Measurements from ENCODE around the gene SRRM3. TPM values are rescaled to one million over a fixed set of nuclear protein-coding genes. Genes with fewer than 3 reads are reported as not detected.
"Not testable (repeated sequence)": the region's sequence is repeated elsewhere in the genome, so short reads cannot be mapped to it uniquely, and the experiment has no call there.

Gene SRRM3
- total RNA-seq, 1 donor from 2014 or later = not detected

- H3K4me1 Mint-ChIP-seq; ATAC-seq (ENCODE audit: low read depth); CTCF ChIA-PET; DNase-seq; H3K27me3 Mint-ChIP-seq; POLR2A ChIA-PET; H3K4me3 Mint-ChIP-seq; H3K27ac Mint-ChIP-seq; H3K9me3 Mint-ChIP-seq; H3K36me3 Mint-ChIP-seq (ENCODE audit: low read depth): not testable (repeated sequence)
- intact Hi-C loops (cut with micrococcal nuclease) = loop anchor here (10.0 kb wide), 1 partner anchor 1171 kb away; no protein-coding TSS in a partner anchor
Observed at GRCh38 chr7:76163812-76164211, 37.9 kb upstream of the SRRM3 start.

GRCh38 chr7:76165106-76165972 is 36.4 kb upstream of the SRRM3 start:
- POLR2A ChIA-PET = interaction anchor here (1.2 kb wide), 1 partner anchor 193 kb away, joined by 3 read pairs; the partner anchor contains the start of gene YWHAG
- Mint-ChIP-seq H3K4me1 (peaks cover 5% of the 10 kb centered on the region), H3K4me3 (no peak overlapping the region), H3K27ac (no peak overlapping the region), H3K27me3 (peaks cover 2% of the 10 kb centered on the region), H3K9me3 (no peaks in the 10 kb centered on the region), H3K36me3 (ENCODE audit: low read depth) (no peaks in the 10 kb centered on the region)
- DNase-seq (no peak), ATAC-seq (ENCODE audit: low read depth) (no peak)
- TF ChIP-seq CTCF (IDR thresholded peaks at IDR 0.05) = no peak
- intact Hi-C loops (cut with micrococcal nuclease) = loop anchor here (5.0 to 10.0 kb wide), 2 partner anchors 118 to 1169 kb away; partner anchors contain the start of genes MDH2 and STYXL1
- CTCF ChIA-PET = no interaction called here

- no peaks in the 10 kb centered on the region for H3K9me3 Mint-ChIP-seq
- peaks cover 5% of the 10 kb centered on the region for H3K4me1 Mint-ChIP-seq
- H3K36me3 Mint-ChIP-seq (ENCODE audit: low read depth) = no peaks in the 10 kb centered on the region
- H3K27me3 Mint-ChIP-seq = peaks cover 2% of the 10 kb centered on the region
- DNase-seq = no peak
- ChIA-PET POLR2A (interaction anchor here (1.2 to 1.3 kb wide), 2 partner anchors 193 to 250 kb away, joined by 3 to 5 read pairs; partner anchors contain the start of gene YWHAG), CTCF (interaction anchor here (1.4 kb wide), 1 partner anchor 13 kb away, joined by 4 read pairs; no protein-coding TSS in a partner anchor)
- intact Hi-C loops (cut with micrococcal nuclease) = loop anchor here (5.0 to 10.0 kb wide), 2 partner anchors 119 to 1169 kb away; partner anchors contain the start of genes MDH2 and STYXL1
- peak overlapping the region; percentile 73 for H3K27ac Mint-ChIP-seq
- H3K4me3 Mint-ChIP-seq = peak overlapping the region; percentile 86
- no peak for TF ChIP-seq CTCF (IDR thresholded peaks at IDR 0.05)
- no peak for ATAC-seq (ENCODE audit: low read depth)
Observed at GRCh38 chr7:76165973-76166403, 35.7 kb upstream of the SRRM3 start.

- Mint-ChIP-seq H3K4me1 (peaks cover 5% of the 10 kb centered on the region), H3K27me3 (peaks cover 2% of the 10 kb centered on the region), H3K27ac (peak overlapping the region; percentile 73), H3K9me3 (no peaks in the 10 kb centered on the region), H3K36me3 (ENCODE audit: low read depth) (no peaks in the 10 kb centered on the region), H3K4me3 (peak overlapping the region; percentile 86)
- DNase-seq (peak; percentile 84), ATAC-seq (ENCODE audit: low read depth) (peak; percentile 86)
- intact Hi-C loops (cut with micrococcal nuclease) = loop anchor here (5.0 to 10.0 kb wide), 2 partner anchors 119 to 1168 kb away; partner anchors contain the start of genes MDH2 and STYXL1
- TF ChIP-seq CTCF (IDR thresholded peaks at IDR 0.05) = no peak
- CTCF ChIA-PET = interaction anchor here (0.7 to 1.4 kb wide), 2 partner anchors 12 to 147 kb away, joined by 3 to 4 read pairs; no protein-coding TSS in a partner anchor
- POLR2A ChIA-PET = interaction anchor here (1.2 to 1.3 kb wide), 2 partner anchors 192 to 251 kb away, joined by 3 to 5 read pairs; partner anchors contain the start of gene YWHAG
Observed at GRCh38 chr7:76166404-76167255, 35.1 kb upstream of the SRRM3 start.

GRCh38 chr7:76173566-76174205 is 28.0 kb upstream of the SRRM3 start:
- intact Hi-C loops (cut with micrococcal nuclease) = loop anchor here (10.0 kb wide), 1 partner anchor 951 kb away; the partner anchor contains the start of gene CCDC146
- ChIA-PET POLR2A (no interaction called here), CTCF (no interaction called here)
- H3K27me3 Mint-ChIP-seq = peaks cover 2% of the 10 kb centered on the region
- peaks cover 3% of the 10 kb centered on the region for H3K4me1 Mint-ChIP-seq
- no peaks in the 10 kb centered on the region for H3K9me3 Mint-ChIP-seq
- TF ChIP-seq CTCF (IDR thresholded peaks at IDR 0.05) = no peak
- no peak overlapping the region for H3K27ac Mint-ChIP-seq
- DNase-seq = no peak
- H3K4me3 Mint-ChIP-seq = no peak overlapping the region
- no peak for ATAC-seq (ENCODE audit: low read depth)
- H3K36me3 Mint-ChIP-seq (ENCODE audit: low read depth) = no peaks in the 10 kb centered on the region

- CTCF ChIA-PET = interaction anchor here (0.9 to 3.5 kb wide), 3 partner anchors 9 to 141 kb away, joined by 3 to 31 read pairs (median 3); no protein-coding TSS in a partner anchor
- H3K4me3 Mint-ChIP-seq; H3K36me3 Mint-ChIP-seq (ENCODE audit: low read depth); DNase-seq; ATAC-seq (ENCODE audit: low read depth); H3K27me3 Mint-ChIP-seq; POLR2A ChIA-PET; H3K9me3 Mint-ChIP-seq; H3K27ac Mint-ChIP-seq; H3K4me1 Mint-ChIP-seq: not testable (repeated sequence)
- intact Hi-C loops (cut with micrococcal nuclease) = loop anchor here (10.0 kb wide), 1 partner anchor 948 kb away; the partner anchor contains the start of gene CCDC146
Observed at GRCh38 chr7:76176951-76177350, 24.7 kb upstream of the SRRM3 start.

All from activated B cell treated with CpG ODN at 0.5 μM for 24 hours (primary cell).